ENCODE results near the gene FAM168A. TPM values are rescaled to one million over a fixed set of nuclear protein-coding genes. Genes with fewer than 3 reads are reported as not detected.

Gene FAM168A
- total and polyA plus RNA-seq, 2 of the 8 experiments (the other 6 are each of a cell fraction or from before 2014, with no cell fraction given): 17.1 to 21.6 TPM

DNA sequence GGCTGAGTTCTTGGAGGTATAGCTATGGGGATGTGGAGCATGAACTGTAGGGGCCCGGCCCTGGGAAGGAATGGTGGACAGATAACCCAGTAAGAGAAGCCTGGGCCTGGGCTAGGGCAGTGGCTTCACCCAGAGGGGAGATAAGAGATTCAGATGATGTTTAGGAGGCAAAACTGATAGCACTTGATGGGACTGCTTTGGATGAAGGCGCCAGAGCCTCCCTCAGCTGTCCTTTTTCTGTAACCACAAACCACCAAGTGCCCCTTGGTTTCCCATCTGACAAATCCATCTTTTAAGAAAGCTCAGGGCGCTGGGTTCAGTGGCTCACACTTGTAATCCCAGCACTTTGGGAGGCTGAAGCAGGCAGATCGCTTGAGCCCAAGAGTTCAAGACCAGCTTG is 198.3 kb downstream of the FAM168A start (continued):
- TF ChIP-seq CHD7 (IDR thresholded peaks at IDR 0.05; ENCODE audit: insufficient replicate concordance, low read length) (no peak), YY1 (IDR thresholded peaks at IDR 0.05; ENCODE audit: low read depth, low read length) (no peak), TCF12 (IDR thresholded peaks at IDR 0.05; ENCODE audit: low read depth, low read length) (no peak), PHF8 (conservative IDR thresholded peaks at IDR 0.05; ENCODE audit: low read depth, low read length) (no peak), HDAC6 (IDR thresholded peaks at IDR 0.05; ENCODE audit: low read depth, low read length) (no peak), ATF2 (IDR thresholded peaks at IDR 0.05; ENCODE audit: low read length) (no peak), KDM1A (IDR thresholded peaks at IDR 0.05; ENCODE audit: borderline replicate concordance, low read length) (no peak)

Measured in H1 (cell line).